DMS153 (cell line): ENCODE data around the gene DENND6B.
"Not testable (repeated sequence)": the region's sequence is repeated elsewhere in the genome, so short reads cannot be mapped to it uniquely, and the experiment has no call there.

ENCODE experiments used
- DNase-seq: peaks from one replicate; lab custom pipeline; 2025; lab: John Stamatoyannopoulos, UW

DENND6B gene

DNA sequence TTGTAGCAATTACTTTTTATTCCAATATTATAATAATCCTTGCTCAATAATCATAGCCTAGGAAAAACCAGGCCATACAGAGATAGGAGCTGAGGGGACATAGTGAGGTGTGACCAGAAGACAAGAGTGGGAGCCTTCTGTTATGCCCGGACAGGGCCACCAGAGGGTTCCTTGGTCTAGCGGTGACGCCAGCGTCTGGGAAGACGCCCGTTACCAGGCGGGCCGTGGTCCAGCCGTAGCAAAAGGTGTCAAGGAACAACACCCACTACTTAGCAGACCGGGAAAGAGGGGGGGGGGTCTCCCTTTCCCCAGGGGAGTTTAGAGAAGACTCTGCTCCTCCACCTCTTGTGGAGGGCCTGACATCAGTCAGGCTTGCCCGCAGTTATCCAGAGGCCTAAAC lies 53.5 kb downstream of the DENND6B start:
- DNase-seq, result not testable (repeated sequence)

DNA sequence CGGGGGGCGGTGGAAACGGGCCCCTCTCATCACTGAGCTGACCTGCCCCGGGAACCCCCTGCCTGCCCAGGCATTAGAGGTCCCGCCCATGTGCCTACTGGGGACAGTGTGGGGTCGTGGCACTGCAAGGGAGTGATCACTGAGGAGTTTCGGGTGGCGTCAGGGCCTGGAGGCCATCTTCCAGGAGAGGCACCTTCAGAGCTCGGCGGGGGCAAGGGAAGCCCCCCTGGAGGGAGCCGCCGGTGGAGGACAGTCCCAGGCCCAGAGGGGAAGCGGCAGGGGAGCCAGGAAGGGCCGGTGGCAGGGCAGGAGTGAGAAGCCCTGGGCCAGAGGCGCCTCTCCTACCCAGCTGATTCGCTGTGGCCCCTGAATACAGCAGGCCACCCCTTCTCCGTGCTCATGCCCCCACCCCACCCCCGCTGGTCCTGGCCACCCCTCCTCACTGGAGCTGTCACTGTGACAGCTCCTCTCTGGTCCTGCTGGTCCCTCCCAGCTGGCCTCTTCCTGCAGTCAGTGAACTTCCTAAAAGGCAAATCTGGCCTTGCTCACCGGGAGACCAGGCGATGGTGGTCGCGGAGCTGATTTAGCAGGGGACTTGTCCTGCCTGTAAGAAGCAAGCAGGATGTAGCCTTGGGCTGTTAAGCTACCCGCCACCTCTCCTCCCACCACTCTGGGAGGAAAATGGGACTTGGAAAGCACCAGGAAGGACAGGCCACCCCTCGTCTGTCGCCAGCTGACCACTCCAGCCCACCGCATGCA lies 54.6 kb downstream of the DENND6B start:
- DNase-seq, result no peak

DNA sequence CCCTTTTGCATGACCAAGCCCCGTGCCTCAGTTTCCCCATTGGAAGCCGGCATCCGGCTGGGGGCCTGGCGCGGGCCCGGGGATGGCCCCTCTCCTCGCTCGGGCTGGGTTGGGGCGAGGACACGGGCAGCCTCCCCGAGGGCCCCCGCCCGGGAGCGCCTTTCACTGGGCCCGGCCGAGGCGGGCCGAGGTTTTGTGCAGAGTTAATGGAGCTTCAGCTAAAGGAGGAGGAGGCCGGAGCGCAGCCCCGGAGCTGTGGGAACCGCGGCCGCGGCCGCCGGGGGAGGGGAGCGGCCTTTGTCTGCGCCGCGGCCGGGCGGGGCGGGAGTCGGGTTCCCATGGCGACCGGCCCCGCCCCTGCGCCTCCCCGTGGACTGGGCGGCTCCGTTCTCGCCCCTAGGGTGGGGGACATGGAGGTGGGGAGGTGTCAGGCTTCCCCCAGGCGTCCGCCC lies 55.3 kb downstream of the DENND6B start:
- peak; percentile 51 for DNase-seq

DNA sequence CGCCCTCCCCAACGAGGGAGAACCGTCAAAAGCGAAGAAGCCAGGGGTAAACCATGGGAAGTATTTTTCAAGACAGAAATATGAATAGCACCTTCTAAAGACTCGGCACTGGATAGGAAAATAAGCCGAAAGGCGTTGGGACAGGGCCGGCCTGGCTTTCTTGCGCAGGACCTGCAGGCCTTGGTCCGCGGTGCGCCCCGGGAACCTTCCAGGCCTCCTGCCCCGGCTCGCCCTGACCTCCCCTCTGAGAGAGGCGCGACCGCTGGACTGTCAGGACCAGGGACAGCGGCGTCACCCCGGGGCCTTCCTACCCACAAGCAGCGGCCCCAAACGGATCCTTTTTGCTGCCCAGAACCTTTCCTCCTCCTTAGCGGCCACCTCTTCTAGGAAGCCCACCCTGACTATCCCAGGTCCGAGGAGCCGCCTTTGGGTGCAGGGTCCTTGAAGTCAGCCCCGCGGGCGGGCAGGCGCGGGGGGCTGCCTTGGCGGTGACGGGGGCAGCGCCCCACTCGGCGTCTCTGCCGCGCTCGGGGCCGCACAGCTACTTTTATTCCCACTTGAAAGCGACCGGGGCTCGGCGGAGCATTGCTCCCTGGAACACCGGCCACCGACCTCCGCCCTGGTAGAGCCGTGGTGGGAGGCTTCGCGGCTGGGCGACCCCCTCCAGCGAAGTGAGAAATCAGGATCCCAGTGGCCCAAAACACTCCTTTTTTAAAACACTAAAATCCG lies 56.0 kb downstream of the DENND6B start:
- DNase-seq, result no peak

DNA sequence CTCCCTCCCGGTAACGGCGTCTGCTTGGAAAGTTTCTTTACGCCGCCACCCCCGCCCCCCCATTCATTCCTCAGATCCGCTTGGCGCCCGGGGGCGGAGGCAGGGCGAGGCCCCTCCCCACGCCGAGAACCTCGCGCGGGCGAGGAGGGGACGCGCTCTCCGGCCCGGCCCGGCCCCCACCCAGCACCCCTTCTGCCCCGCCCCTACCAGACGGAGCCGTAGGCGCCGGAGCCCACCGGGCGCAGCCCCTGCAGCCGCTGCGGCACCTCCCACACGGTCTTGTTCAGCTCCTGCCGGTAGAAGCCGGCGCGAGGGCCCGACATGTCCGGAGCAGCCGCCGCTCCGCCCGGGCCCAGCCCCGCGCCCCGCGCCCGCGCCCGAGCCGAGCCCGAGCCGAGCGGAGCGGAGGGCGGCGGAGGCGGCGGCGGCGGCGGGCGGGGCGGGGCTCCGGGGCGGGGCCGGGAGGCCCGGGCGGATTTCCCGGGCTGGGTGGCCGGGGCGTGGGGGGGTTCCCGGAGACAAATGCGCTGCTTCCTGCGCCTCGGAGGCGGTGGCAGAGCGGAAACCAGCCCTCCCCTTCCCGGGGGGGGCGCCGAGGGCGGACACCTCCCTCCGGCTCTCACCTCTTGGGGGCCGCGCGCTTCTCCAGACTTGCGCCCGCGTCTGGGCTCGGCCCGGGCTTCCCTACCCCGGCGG lies 56.7 kb downstream of the DENND6B start, which contains the start of gene MAPK11:
MAPK11 (minus strand) TSS at position 411 of the 696 bp plus-strand sequence; CDS start at position 323, 88 bp downstream.
- DNase-seq, result peak; percentile 11

DNA sequence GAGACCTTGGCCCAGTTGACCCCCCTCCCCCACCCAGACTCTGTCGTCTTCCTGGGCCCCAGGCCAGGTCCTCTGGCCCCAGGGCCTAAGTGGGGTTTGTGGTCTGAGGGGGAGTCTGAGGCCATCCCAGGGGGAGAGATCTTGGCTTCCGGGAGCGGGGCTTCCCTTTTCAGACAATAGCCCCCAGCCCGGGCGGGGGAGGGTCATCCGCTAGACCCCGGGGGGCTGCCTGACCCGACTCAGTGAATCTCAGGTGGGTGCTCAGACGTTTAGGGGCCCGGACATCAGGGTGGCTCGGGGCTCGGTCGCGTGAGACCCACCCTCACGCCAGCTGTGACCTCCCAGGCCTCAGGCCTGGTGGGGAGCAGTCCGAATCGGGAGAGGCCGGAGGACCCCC lies 57.2 kb downstream of the DENND6B start:
- DNase-seq, result no peak

DNA sequence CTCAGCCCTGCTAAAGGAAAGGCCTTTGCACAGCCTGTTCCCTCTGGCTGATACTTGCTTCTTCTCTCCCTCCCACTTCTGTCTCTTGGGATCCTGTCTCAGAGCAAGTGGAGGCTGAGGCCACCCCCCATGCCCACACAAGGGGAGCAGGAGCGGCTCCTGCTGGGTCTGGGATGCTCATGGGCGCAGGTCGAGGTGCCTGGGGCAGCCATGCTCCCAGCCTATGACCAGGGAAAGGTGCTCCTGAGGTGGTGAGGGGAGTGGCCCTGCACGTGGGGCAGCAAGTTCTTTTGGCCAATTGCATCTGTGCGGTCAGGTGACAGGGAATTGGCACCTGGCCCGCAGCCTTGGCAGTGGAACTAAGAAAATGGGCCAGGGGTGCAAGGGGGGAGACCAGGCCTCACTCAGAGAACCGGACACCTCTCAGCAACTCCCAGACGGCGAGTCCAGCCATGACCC lies 58.1 kb downstream of the DENND6B start:
- peak; percentile 38 for DNase-seq

DNA sequence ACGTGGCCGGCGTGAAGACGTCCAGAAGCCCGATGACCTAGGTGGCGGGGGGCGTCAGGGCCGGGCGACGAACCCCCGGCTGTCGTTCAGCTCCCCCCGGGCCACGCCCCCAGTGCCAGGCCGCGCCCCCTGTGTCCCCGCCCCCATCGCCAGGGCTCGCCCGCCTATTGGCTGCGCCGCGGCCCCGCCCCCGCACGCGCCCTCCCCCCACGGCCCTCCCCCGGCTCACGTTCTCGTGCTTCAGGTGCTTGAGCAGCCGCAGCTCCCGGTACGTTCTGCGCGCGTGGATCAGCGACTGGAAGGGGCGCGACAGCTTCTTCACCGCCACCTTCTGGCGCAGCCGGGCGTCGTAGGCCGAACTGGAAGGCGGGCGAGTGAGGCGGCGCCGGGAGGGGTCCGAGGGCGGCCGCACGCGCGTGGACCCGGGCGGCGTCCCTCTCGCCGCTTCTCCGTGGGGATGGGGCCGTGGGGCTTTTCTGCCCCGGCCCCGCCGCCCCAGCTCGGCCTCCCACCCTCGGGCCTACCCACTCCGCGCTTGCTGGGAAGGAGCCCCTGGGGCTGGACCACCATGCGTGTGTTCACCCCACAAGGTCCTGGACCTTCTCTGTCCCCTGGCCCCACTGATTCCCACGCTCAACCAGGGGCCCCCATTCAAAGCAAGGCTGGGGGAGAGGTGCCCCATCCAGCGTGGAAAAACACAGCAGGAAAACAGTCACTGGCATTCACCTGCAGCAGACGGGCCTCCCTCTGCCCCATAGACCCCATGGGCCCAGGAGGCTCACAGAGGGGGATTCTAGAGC lies 59.0 kb downstream of the DENND6B start:
- DNase-seq, result no peak

DNA sequence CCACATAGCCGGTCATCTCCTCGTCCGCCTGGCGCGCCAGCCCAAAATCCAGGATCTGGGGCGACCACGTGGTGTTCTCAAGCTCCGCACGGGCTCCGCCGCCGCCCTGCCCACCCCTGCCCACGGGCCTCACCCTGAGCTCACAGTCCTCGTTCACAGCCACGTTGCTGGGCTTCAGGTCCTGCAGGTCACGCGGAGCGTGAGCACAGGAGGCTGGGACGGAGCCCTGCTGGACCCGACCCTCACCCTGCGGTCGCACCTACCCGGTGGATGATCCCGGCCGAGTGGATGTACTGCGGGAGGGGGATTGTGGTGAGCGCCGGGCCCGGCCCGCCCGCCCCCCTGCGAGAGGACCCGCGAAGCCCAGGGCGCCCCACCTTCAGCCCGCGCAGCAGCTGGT lies 59.8 kb downstream of the DENND6B start:
- DNase-seq, result no peak

DNA sequence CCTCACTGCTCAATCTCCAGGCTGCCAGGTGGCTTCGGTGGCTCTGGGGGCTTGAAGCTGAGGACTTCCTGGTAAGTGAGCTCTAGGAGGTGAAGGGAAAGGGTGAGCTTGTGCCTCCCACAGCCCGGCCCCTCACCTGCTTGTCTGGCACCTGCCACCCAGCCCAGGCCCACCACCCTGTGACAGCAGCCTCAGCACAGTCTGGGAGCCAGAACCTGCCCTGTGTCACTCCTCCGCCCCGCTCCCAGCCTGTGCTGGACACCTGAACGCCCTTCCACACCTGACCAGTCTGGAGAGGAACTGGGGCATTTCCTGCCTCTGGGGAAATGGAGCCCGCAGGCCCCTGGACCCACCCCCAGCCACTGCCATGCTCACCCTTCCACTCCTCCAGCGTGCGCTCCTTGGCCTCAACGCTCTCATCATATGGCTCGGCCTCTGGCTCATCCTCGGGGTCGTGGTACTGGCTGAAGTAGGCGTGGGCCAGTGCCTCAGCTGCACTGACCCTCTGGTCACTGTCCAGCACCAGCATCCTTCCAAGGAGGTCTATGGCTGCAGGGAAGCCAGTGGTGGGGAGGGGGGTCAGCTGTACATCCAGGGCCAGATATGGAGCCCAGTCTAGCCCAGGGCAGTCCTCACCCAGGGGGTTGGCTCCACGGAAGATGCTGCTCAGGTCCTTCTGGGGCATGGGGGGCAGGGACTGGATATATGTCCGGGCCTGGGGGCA lies 61.7 kb downstream of the DENND6B start:
- no peak for DNase-seq

DNA sequence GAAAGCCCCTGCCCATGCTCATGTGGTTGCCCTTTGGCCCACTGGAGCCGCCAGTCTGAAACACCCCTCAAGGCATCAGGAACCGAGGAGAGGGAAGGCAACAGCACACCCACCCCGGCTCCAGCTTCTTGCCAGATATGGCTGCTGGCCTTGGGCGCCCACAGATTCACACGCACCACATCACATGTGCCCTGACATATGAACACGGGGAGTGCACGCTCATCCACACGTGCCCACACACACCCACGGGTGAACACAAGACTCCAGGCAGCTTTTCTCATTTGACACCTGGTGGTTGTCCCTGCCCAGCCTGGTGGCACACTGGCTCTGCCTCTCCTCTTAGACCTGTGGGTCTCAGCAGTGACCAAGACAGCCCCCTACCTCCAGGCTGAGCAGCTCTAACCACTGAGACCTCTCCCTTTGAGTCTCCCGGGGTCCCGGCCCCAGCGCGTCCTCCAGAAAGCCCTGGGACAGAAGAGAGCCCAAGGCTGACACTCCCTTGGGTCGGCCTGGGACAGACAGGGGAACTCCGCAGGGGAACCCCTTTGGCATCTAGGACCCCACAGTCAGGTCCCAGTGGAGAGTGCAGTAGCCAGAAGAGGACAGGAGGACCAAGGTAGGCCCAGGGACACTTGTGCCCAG lies 62.6 kb downstream of the DENND6B start:
- no peak for DNase-seq

DNA sequence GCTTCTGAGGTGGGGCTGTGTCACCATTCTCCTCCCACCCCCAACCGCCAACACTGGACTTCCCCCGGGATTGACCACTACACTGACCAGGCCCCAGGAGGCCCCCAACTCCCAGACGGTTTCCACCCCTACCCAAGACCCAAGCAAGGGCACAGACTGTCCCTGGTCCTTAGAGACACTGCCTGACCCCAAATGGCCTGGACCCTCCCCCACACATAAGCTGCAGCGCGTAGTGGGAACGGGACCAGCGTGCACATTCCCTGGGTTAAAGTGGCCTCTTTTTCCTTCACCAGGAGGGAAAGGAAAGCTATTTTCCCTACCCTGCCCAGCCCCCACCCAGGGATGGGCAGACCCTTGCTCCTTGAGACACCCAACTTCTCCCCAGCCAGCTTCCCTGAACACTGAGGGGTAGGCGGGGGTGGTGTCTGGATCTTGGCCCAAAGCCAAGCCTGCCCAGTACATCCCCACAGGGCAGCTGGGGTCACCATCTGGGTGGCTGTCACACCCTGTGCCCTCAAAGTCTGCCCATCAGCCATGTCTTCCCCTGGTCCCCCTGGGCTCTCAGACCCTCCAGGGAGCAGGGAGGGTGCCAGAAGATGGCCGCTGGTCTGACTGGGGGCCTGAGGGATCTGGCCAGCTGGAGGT lies 63.7 kb downstream of the DENND6B start:
- no peak for DNase-seq

DNA sequence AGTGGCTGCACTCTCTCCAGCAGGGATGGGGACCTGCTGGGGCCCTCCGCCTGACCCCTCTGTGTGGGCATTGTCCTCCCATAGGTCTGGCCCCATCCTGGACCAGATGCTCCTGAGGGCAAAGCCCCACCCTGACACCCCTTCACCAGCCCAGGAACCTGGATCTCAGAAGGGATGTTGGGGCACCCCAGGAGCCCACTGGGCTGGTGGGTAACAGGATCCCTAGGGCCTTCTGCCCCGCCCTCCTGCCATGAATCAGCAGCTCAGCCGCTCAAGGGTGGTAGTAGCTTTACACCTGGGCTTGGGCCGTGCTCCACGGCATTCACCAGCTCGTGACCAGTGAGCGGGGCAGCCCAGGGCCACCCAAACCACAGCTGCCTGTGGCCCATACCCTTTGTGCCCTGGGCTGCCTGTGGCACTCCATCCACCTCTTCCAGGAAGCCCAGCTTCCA lies 64.3 kb downstream of the DENND6B start:
- no peak for DNase-seq

DNA sequence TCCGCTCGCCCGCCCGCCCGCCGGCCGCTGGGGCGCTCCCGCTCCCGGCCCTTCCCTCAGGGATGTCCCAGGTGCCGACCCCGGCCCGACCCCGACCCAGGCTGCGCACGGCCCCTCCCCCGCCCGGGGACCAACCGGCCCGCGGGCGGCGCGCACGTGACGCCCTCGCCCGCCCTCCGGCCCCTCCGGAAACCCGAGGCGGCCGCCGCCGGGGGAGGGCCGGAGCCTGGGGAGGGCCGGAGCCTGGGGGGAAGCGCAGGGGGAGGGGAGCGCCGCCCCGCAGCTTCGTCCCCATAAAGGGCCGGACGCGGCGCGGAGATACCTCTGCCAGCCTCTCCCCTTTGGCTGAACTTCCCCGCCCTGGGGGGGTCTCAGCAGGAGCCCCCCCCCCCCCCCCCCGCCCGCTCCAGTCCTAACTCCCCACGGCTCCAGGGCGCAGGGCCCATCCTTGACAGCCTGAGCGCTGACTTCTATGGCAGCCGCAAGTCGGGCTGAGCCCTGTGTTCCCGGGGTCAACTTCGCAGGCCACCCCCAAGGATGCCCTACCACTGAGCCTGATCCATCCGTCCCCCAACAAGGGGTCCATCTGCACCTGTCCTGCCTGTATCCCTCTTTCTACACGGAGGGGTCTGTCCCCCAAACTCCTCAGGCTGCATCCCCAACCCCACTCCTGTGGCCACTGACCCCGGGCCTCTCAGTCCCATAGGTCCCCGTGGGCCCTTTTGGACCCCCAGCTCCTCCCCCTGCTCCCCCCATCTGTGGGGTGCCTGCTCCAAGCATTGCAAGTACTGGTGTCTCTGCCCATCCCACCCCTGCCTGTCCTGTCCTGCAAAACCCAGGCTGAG lies 65.0 kb downstream of the DENND6B start, which contains the start of gene MAPK12:
MAPK12 (minus strand) TSS at position 69 of the 845 bp plus-strand sequence. CDS start 174 bp downstream, outside the sequence.
- no peak for DNase-seq

DNA sequence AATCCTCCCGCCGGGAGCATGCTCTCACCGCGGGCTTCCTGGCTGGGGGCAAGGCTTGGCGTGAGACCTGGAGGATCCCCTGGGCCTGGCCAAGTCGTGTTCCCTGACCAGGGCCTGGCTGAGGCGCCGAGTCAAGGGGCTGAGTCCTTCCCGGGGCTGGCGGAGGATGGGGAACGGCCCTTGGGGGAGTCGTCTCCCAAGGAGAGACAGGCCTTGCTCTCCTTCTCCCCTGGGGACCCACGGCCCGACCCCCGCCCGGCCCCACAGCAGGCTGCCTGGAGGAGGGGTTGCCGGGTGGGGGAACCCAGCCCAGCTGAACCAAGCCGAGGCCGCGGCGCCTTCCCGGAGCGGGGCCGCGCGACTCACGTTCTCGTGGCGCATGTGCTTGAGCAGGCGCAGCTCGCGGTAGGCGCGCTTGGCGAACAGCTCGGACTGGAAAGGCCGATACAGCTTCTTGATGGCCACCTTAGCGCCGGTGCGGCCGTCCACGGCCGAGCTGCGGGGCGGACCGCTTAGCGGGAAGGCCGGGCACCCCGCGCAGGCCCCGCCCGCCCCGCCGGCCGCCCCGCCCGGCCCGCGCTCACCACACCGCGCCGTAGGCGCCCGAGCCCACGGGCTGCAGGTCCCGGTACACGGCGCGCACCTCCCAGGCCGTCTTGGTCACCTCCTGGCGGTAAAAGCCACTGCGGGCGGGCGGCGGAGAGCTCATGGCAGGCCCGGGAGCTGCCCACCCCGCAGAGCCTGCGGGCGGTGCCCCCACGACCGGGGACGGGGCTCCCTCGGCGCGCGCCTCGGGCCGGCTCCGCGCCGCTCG lies 65.8 kb downstream of the DENND6B start:
- DNase-seq, result no peak

DNA sequence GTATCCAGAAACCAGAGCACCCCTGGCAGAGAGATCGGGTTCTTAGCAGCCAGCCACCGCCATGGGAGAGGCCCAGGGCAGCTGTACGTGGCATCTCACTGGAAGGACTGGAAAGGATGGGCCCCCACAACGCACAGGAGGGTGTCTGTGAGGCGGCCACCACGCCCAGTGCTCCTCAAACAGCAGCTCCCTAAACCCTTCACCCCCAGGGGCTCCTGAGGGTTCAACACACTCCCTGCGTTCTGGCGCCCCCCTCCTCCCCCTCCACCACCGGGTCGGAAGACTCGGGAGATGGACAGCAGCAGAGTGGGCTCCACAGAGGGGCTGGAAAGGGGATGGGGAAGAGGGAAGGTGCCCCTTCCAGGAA lies 66.4 kb downstream of the DENND6B start:
- no peak for DNase-seq

DNA sequence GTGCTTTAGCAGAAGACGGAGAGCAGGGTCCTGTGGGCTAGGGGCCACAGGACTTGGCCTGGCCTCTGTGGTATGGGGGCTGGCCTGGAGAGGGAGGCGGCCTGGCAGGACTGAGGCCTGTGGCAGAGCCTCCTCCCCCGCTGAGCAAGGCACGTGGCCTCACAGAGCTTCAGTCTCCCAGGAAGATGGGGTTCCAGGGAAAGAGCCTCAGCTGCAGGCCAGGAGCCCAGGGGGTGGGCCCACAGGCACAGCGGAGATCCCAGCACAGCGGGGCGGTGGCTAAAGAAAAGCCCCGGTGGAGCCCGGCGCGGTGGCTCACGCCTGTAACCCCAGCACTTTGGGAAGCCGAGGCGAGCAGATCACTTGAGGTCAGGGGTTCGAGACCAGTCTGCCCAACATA lies 67.5 kb downstream of the DENND6B start:
- DNase-seq, result no peak
